ENCODE data around the gene MAG. TPM values are rescaled to one million over a fixed set of nuclear protein-coding genes. Genes with fewer than 3 reads are reported as not detected.
"Not testable (repeated sequence)": the region's sequence is repeated elsewhere in the genome, so short reads cannot be mapped to it uniquely, and the experiment has no call there.

MAG gene
- polyA plus RNA-seq, 1 donor, result 0.33 TPM

DNA sequence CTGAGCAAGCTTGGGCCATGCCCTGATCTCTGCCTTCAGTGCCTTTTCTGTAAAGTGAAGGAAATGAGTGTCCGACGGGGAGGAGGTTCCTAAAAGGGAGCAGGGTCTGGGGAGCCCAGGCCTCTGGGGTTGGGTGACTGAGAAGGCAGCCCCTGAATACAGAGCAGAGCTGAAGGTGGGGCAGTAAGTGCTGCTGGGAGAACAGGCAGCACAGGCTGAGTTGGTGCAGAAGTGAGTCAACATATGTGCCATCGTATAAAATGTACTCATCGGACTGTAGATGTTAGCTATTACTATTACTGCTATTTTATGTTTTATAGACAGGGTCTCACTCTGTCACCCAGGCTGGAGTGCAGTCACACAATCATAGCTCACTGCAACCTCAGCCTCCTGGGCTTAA, 10.7 kb upstream of the MAG start:
- DNase-seq (ENCODE audit: low read depth), result no peak

DNA sequence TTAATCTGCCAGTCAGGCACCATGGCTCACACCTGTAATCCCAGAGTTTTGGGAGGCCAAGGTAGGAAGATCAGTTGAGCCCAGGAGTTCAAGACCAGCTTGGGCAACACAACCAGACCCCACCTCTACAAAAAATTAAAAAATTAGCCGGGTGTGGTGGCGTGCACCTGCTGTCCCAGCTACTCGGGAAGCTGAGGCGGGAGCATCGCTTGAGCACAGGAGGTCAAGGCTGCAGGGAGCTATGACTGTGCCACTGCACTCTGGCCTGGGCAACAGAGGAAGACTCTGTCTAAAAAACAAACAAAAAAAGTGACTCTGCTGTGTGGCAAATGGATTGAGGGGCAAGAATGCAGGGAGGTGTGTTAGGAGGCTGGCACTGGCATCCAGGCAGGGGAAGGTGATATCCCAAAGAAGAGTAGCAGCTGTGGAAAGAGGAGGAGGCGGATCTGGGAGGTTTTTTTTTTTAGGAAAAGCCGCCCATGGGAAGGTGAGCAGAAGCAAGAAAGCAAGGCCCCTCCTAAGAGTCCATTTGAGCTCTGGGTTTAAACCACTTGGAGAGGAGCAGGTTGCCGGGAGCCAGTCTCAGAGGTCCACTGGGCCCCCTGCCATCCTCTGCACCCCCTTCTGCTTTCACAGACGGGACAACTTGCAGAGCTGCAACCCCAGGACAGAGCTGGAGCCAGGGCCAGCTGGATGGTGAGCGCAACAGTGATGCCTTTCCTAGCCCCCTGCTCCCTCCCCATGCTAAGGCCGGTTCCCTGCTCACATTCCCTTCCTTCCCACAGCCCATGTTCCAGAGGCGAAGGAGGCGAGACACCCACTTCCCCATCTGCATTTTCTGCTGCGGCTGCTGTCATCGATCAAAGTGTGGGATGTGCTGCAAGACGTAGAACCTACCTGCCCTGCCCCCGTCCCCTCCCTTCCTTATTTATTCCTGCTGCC, 7.5 kb upstream of the MAG start:
- DNase-seq (ENCODE audit: low read depth), result no peak

DNA sequence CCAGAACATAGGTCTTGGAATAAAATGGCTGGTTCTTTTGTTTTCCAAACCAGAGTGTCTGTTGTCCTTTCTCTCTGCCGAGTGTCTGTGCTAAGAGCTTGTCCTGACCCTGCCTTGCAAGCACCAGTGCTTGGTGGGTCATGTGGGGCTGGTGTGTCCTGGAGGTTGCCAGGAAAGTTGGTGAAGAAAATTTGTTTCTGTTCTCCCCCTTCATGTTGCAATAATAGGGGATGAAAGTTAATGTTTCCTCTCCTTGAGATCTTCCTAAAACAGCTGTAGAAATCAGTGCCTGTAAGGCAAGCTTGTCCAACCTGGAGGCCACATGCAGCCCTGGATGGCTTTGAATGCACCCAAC, 6.9 kb upstream of the MAG start:
- no peak for DNase-seq (ENCODE audit: low read depth)

DNA sequence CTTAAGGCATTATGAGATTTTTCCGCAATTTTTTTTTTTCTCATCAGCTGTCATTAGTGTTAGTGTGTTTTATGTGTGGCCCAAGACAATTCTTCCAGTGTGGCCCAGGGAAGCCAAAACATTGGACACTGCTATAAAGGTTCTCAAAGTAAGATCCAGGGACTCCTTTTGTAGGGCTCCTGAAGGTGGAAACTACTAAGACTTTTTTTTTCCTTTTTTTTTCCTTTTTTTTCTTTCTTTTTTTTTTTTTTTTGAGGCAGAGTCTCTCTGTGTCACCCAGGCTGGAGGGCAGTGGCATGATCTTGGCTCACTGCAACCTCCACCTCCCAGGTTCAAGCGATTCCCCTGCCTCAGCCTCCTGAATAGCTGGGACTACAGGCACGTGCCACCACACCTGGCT, 6.5 kb upstream of the MAG start:
- DNase-seq (ENCODE audit: low read depth), result not testable (repeated sequence)

DNA sequence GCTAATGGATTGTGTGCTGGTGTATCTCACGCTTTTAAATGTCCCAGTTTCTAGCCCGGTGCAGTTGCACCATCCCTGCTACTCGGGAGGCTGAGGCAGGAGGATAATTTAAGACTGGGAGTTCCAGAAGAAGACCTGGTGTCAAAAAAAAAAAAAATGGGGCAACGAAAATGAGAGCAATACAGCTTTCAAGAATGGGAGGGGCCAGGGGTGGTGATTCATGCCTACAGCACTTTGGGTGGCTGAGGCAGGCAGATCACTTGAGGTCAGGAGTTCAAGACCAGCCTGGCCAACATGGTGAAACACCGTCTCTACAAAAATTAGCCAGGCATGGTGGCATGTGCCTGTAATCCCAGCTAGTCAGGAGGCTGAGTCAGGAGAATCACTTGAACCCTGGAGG, 5.9 kb upstream of the MAG start:
- DNase-seq (ENCODE audit: low read depth), result not testable (repeated sequence)

DNA sequence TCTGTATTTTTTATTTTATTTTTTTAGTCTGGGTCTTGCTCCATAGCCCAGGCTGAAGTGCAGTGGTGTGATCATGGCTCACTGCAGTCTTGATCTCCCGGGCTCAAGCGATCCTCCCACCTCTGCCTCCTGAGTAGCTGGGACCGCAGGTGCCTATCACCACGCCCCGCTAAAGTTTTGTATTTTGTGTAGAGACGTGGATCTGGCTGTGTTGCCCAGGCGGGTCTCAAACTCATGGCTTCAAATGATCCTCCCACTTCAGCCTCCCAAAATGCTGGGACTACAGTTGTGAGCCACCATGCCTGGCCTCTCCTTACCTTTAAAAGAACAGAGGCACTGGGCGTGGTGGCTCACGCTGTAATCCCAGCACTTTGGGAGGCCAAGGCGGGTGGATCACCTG, 4.2 kb upstream of the MAG start:
- DNase-seq (ENCODE audit: low read depth), result no peak

DNA sequence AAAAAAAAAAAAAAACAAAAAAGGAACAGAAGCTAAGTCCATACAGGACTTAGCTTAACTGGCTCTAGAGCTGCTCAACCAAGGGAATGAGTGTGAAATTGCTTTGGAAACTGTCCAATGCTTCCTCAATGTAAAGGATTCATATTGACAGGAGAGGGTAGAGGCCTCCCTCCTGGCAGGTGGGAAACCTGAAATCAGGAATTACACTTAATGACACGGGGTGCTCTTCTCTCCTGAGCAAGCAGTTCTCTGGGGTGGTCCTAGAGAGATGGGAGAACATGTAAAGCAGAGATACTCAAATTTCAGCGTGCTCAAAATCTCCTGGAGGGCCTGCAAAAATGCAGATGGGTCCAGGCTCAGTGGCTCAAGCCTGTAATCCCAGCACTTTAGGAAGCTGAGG, 3.6 kb upstream of the MAG start:
- DNase-seq (ENCODE audit: low read depth), result no peak

DNA sequence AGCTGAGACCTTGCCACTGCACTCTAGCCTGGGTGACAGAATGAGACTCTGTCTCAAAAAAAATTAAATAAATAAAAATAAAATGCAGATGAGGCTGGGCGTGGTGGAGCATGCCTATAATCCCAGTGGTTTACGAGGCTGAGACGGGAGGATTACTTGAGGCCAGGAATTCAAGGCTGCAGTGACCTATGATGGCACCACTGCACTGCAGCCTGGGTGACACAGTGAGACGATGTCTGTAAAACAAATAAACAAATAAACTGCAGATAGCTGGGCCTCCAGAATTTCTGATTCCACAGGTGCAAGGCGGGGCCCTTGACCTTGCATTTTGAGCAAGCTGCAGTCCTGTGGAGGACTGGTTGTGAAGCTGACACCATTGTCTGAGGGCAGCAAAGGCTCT, 3.1 kb upstream of the MAG start:
- no peak for DNase-seq (ENCODE audit: low read depth)

DNA sequence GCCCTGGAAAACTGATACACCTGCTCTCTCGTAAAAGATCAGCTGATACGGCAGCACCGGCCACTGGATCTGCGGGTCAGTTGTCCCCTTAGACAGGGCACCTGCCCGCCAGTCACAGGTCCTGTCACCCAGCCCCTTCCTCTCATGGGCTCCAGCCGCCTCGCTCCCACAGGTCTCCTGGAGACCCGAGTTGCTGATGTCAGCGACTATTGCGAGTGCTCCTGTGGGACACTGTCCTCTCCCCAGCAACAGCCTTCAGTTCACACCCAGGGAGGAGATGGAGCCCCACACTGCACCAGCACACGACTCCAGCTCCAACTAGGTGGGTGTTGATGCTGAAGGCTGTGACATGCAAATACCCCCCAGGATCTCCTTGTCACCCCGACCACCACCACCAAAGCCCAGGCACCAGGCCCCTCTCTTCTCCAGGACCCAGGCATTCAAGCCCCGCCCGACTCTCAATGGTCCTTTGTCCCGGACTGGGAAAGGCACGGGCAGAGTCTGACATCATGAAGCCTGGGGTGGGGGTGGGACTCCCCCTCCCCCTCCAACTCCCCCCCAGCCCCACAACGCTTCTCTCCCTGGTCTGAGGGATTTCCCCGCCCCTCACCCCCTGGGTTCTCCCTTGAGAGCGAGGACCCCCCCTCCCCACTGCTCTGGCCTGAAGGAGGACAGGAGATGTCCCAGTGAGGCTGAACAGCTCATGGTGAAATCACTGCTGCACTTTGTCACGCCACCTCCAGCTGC, 1.4 kb upstream of the MAG start:
- DNase-seq (ENCODE audit: low read depth), result no peak

DNA sequence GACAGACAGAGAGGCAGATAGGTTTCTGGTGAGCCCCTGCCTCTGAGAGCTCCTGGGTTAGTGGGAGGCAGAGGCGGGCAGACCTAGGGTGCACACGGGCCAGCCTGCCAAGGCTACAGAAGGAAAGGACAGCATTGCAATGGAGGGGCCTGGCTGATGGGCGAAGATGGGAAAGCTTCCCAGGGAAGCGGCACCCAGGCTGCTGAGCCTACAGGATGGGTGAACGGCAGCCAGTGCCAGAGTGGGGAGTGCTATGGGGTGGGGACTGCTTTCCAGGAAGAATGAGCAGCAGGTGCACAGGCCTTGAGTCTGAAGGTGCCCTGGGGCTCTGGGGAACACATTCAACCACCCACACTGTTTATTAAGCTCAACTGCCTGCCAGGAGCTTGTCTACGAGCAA, 702 bp upstream of the MAG start:
- DNase-seq (ENCODE audit: low read depth), result no peak

DNA sequence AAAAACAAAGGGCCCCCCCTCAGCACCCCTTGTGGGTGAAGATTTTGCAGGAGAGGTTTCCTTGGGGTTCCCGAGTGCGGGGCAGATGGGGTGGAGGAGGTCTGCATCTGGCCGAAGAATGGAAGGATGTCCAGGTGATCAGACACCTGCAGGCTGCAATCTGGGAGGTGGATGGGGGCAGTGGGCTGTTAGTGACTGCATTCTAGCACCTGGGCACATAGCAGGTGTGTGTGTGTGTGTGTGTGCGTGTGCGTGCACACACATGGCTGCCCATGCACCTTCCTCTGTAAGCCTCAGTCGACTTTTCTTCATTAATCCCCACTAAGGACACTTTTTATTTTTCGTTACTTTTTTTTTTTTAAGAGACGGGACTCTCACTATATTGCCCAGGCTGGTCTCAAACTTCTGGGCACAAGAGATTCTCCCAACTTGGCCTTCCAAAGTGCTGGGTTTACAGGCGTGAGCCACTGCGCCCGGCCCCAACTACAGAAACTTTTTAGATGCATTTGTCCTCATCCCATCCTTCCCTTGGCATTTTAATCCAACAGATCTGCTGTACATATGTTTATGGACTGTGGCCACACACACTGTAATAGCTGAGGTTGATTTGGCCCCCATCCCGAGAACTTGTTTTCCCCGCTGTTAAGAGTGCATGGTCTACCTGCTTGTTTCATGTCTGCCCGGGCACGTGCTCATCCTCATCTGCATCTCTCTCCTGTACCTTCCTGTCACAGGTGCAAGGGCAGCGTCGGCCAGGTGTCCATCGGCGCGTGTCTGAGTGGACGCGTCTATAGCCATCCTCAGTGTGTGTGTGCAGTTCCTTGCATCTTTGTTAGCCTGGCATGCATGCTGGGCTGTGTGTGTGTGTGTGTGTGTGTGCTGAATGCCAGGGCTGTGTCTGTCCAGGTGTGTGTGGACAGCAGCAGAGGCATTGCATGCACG, 731 bp downstream of the MAG start:
- DNase-seq (ENCODE audit: low read depth), result no peak

DNA sequence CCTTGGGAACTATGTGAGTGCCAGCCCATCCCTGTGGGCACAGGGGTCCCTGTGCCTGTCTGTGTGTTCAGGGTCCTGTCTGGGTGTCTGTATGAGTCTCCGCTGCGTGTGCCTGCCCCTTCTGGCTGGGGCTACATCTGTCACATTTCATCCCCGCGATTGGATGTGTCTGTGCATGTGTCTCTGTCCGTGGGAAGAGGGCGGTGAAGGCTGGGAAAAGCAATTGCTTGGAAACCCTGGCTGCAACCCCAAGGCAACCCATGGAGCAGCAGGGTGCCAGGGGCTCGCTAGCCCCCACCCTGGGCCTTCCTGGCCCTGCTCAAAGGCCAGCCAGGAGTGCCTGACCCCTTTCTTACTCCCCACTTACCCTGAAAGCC, 1.4 kb downstream of the MAG start:
- no peak for DNase-seq (ENCODE audit: low read depth)

DNA sequence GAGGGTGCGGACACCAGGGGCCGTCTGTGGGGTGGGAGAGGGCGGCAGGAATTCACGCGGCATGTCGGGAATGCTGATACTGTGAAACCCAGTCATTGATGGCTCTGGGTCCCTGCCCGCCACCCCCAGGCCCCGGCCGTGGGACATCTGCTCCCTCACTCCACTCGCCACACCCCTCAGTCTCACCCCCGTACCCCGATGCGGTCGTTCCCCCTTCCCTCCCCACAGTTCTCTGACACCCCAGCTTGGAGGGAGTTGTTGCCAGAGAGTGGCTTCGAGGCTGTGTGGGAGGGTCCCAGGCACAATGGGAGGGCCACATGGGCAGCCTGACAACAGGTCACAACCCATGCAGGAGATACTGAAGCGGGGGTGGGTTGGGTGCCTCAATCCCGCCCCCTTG, 1.8 kb downstream of the MAG start:
- DNase-seq (ENCODE audit: low read depth), result no peak

DNA sequence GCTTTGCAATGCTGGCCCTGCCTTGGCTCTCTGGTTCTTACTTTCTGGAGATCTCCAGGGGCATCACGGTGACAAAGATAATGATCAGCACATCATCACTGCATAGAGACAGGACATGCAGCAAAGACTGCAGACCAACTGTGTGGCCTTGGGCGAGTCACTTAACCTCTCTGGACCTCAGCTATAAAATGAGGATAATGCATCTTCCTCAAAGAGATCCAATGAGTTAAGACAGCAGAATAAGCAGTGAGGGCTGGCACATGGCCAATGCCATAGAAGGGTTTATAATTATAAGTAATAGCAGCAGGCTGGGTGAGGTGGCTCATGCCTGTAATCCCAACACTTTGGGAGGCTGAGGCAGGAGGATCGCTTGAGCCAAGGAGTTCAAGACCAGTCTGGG, 2.4 kb downstream of the MAG start:
- DNase-seq (ENCODE audit: low read depth), result no peak

DNA sequence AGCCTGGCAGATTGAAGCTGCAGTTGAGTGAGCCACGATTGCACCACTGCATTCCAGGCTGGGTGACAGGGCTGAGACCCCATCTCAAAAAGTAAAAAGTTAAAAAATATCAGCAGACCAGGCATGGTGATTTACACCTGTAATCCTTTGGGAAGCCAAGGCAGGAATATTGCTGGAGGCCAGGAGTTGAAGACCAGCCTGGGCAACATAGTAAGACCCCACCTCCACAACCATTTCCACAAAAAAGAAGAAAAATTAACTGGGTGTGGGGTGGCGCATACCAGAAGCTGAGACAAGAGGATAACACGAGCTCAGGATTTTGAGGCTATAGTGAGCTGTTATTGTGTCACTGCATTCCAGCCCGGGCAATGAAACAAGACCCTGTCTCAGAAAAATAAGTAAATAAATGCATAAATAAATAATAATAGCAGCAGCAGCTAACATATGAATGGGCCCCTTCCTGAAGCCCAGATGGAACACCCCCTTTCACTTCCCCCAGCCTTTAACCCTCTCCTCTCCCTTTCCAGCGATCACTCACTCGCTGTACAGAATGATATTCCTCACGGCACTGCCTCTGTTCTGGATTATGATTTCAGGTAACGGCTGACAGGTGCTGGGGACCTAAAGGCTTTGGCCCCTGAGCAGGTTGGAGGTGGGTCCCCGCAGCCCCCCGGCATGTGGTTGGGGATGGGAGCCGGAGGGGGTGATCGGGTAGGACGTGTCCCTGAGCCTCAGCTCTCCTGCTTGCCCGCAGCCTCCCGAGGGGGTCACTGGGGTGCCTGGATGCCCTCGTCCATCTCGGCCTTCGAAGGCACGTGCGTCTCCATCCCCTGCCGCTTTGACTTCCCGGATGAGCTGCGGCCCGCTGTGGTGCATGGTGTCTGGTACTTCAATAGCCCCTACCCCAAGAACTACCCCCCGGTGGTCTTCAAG, 3.2 kb downstream of the MAG start:
- DNase-seq (ENCODE audit: low read depth), result no peak

DNA sequence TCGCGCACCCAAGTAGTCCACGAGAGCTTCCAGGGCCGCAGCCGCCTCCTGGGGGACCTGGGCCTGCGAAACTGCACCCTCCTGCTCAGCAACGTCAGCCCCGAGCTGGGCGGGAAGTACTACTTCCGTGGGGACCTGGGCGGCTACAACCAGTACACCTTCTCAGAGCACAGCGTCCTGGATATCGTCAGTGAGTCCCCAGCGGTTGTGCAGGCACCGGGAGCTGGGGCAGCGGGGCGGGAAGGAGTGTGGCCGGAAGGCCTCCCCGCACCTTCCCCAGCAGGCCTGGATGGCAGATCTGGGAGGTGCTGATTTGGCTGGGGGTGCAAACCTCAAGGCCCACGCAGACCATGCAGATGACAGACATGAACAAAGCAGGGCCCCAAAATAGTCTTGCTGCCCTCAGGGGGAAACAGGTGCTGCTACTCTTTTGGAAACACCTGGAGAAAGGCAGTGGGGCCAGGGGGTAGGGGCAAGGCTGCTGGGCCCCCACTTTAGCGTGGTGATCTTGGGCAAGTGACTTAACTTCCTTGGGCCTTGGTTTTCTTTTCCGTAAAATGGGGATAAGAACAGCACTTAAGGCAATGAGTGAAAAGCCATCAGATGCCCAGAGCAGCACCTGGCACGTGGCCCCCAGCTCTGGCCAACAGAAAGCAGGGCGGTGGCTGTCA, 4.0 kb downstream of the MAG start:
- no peak for DNase-seq (ENCODE audit: low read depth)

DNA sequence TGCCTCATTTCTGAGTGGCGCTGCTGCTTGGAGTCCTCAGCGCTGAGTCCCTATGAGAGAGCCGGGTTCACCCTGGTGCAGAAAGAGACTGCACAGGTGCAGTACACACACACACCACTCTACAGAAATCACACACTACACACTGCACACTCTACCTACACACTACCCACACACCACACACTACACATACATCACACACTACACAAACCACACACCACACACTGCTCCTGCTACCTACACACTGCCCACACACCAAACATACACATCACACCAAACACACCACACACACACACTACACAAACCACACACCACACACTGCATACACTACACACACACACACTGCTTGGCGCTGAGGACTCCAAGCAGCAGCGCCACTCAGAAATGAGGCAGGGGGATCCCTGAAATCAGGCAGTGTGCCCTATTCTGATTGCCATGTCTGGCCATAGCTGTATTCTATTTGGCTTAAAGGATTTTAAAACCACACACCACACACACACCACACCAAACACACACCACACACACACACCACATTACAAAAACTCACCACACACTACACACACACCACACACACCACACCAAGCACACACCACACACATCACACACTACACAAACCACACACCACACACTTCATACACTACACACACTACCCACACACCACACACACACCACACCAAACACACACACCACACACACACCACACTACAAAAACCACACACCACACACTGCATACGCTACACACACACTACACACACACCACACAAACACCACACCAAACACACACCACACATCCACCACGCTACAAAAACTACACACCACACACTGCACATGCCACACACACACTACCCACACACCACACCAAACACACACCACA, 4.9 kb downstream of the MAG start:
- no peak for DNase-seq (ENCODE audit: low read depth)

DNA sequence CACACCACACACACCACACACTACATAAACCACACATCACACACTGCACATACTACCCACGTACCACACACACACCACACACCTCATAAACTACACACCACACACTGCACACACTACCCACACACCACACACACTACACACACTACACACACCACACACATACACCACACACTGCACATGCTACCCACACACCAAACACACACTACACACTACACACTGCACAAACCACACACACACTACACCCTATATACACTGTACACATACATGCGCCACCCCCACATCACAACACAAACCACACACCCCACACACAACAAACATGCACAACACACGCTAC, 5.5 kb downstream of the MAG start:
- DNase-seq (ENCODE audit: low read depth), result no peak

DNA sequence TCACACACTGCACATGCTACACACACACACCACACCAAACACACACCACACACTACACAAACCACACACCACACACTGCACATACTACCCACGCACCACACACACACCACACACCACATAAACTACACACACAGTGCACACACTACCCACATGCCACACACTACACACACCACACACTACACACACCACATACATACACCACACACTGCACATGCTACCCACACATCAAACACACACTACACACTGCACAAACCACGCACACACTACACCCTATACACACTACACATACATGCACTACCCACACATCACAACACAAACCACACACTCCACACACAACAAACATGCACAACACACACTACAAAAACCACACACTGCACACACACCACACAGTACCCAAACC, 6.0 kb downstream of the MAG start:
- no peak for DNase-seq (ENCODE audit: low read depth)

DNA sequence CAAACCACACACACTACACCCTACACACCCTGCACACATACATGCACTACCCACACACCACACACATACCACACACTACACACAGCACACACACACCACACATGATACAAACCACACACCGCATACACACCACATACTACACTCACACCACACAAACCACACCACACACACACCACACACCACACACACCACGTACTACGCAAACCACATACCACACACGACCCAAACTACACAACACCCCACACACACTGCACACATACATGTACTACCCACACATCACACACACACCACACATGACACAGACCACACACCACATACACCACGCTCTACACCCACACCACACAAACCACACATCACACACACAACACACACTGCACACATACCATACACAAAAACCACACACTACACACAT, 6.6 kb downstream of the MAG start:
- no peak for DNase-seq (ENCODE audit: low read depth)

Data from forelimb muscle (tissue), 1 donor.